HG03066 (cell line): ENCODE results near the gene C4orf36.

ENCODE experiments used
- ATAC-seq: cut with Tn5 transposase; IDR thresholded peaks from one replicate; pipeline ENCODE4 v1.9.1; 2021; ENCODE audit warnings: low read depth; ENCODE audit not compliant: unreplicated experiment

C4orf36 gene

GRCh38 chr4:86870442-86871069 is 21.7 kb downstream of the C4orf36 start:
- ATAC-seq: no peak

- ATAC-seq: no peak
Observed at GRCh38 chr4:86857341-86858052, 34.7 kb downstream of the C4orf36 start.

- no peak for ATAC-seq
Observed at GRCh38 chr4:86856896-86857295, 35.3 kb downstream of the C4orf36 start.

- ATAC-seq: no peak
Observed at GRCh38 chr4:86855572-86855971, 36.6 kb downstream of the C4orf36 start.

GRCh38 chr4:86853209-86853608 is 39.0 kb downstream of the C4orf36 start:
- ATAC-seq: no peak

GRCh38 chr4:86848732-86849619 is 43.2 kb downstream of the C4orf36 start, which contains the start of gene SLC10A6:
TSS of gene SLC10A6 (minus strand) at chr4:86849384. CDS start at chr4:86849115, 269 bp downstream.
- ATAC-seq: no peak

GRCh38 chr4:86848136-86848535 is 44.1 kb downstream of the C4orf36 start:
- no peak for ATAC-seq

- ATAC-seq: no peak
Observed at GRCh38 chr4:86847571-86847970, 44.7 kb downstream of the C4orf36 start.

- ATAC-seq: no peak
Observed at GRCh38 chr4:86846921-86847320, 45.3 kb downstream of the C4orf36 start.

- ATAC-seq: no peak
Observed at GRCh38 chr4:86845593-86845992, 46.6 kb downstream of the C4orf36 start.

- ATAC-seq: no peak
Observed at GRCh38 chr4:86841309-86841708, 50.9 kb downstream of the C4orf36 start.

GRCh38 chr4:86840858-86841257 is 51.4 kb downstream of the C4orf36 start:
- ATAC-seq: no peak

GRCh38 chr4:86837691-86838503 is 54.3 kb downstream of the C4orf36 start:
- ATAC-seq: no peak

GRCh38 chr4:86835677-86836076 is 56.5 kb downstream of the C4orf36 start:
- ATAC-seq: no peak

- ATAC-seq: no peak
Observed at GRCh38 chr4:86834901-86835300, 57.3 kb downstream of the C4orf36 start.

- ATAC-seq: no peak
Observed at GRCh38 chr4:86833615-86834014, 58.6 kb downstream of the C4orf36 start.

- no peak for ATAC-seq
Observed at GRCh38 chr4:86831262-86832130, 60.7 kb downstream of the C4orf36 start.
